Naive thymus-derived CD8-positive, alpha-beta T cell (primary cell): ENCODE data around the gene LYRM9. TPM values are rescaled to one million over a fixed set of nuclear protein-coding genes. Genes with fewer than 3 reads are reported as not detected.

ENCODE experiments used
- ATAC-seq, 2 donors: fragments of 150-1000 bp; cut with Tn5 transposase in 1 of 2; sonication (Bioruptor Pico), chemical (Tn5 transposase) in 1 of 2; 1 replicate in 1 of 2; 2 replicates in 1 of 2; pipeline ENCODE4 v1.10.0; 2021; ENCODE audit warnings: mild to moderate bottlenecking in 2 of 2, moderate library complexity in 2 of 2
- POLR2A ChIA-PET: fragments of 350-600 bp; sonication (Branson Sonifier 250); formaldehyde crosslinking; loops from one replicate; lab custom pipeline; 2021; ENCODE audit warnings: antibody characterized with exemption; lab: Charles Lee
- DNase-seq, 10 donors: peaks; one replicate each; pipeline versions ENCODE4 v3.0.0 to v3.0.0-alpha.2; 2020 to 2022
- H3K27ac Mint-ChIP-seq, 10 donors: one replicate each; pipeline ENCODE4 v1.8.0; 2020 to 2022; ENCODE audit warnings: mild to moderate bottlenecking in 10 of 10, mixed read lengths in 10 of 10, moderate library complexity in 4 of 10, inconsistent platforms in 1 of 10
- H3K27me3 Mint-ChIP-seq, 5 donors: one replicate each; pipeline ENCODE4 v1.8.0; 2021 to 2022; ENCODE audit warnings: mixed read lengths in 5 of 5
- H3K36me3 Mint-ChIP-seq, 3 donors: one replicate each; pipeline ENCODE4 v1.8.0; 2020 to 2022; ENCODE audit warnings: mixed read lengths in 3 of 3, mild to moderate bottlenecking in 2 of 3, inconsistent platforms in 1 of 3
- H3K4me1 Mint-ChIP-seq, 4 donors: one replicate each; pipeline ENCODE4 v1.8.0; 2021 to 2022; ENCODE audit warnings: mixed read lengths in 4 of 4
- H3K4me3 Mint-ChIP-seq, 10 donors: one replicate each; pipeline ENCODE4 v1.8.0; 2020 to 2022; ENCODE audit warnings: mild to moderate bottlenecking in 10 of 10, mixed read lengths in 10 of 10, moderate library complexity in 6 of 10, inconsistent platforms in 1 of 10
- H3K9me3 Mint-ChIP-seq, 9 donors: one replicate each; pipeline ENCODE4 v1.8.0; 2020 to 2022; ENCODE audit warnings: mixed read lengths in 9 of 9, mild to moderate bottlenecking in 3 of 9, inconsistent platforms in 1 of 9, moderate library complexity in 1 of 9
- polyA plus RNA-seq, 3 donors: library from polyadenylated mRNA; unstranded; fragments of 300-500 nt; fragmentation: Illumina TruSeq; gene quantifications; one replicate each; pipeline ENCODE4 v1.2.3, GENCODE V29; 2021
- total RNA-seq, 8 experiments: library from RNA in 2 of 8; stranded (reverse) in 2 of 8; gene quantifications; one replicate each; pipeline ENCODE4 v1.2.3 and lab custom pipeline; 2021 to 2026

LYRM9 gene
- total RNA-seq = 10 to 100 TPM; 21.3 to 22.9 TPM
- 10 to 100 TPM; 20.8 to 30.9 (median 22.6) TPM for polyA plus RNA-seq
- 2.0 to 18.7 (median 10.8) reads per million in 6 experiments for total RNA-seq (lab: John Stamatoyannopoulos, UW)

GRCh38 chr17:27892866-27893769 is at the start of gene LYRM9:
Gene LYRM9 (minus strand): TSS chr17:27893365. CDS start chr17:27882694, 10,671 bp downstream.
- peak within 1 kb of the TSS; percentile 73 to 90 (median 88) for H3K4me3 Mint-ChIP-seq
- H3K4me1 Mint-ChIP-seq = peaks cover 17 to 36% (median 24%) of the 10 kb centered on the region in 4 donors

GRCh38 chr17:27940503-27941428 is 47.6 kb upstream of the LYRM9 start:
- no peak for ATAC-seq
- peaks cover 0 to 2% (median 0%) of the 10 kb centered on the region in 9 donors for H3K9me3 Mint-ChIP-seq
- no peak overlapping the region for H3K27ac Mint-ChIP-seq
- peaks cover 6 to 19% (median 8%) of the 10 kb centered on the region in 5 donors for H3K27me3 Mint-ChIP-seq
- no peaks in the 10 kb centered on the region for H3K36me3 Mint-ChIP-seq
- peaks cover 0 to 7% (median 1%) of the 10 kb centered on the region in 4 donors for H3K4me1 Mint-ChIP-seq
- no peak for DNase-seq
- POLR2A ChIA-PET = no interaction called here
- no peak overlapping the region for H3K4me3 Mint-ChIP-seq

More at GRCh38 chr17:27892866-27893769, at the start of gene LYRM9:
- peaks cover 0 to 4% (median 0%) of the 10 kb centered on the region in 3 donors for H3K36me3 Mint-ChIP-seq
- no peaks in the 10 kb centered on the region for H3K9me3 Mint-ChIP-seq
- ATAC-seq = peak; percentile 96 to 97
- H3K27ac Mint-ChIP-seq = peak within 1 kb of the TSS; percentile 68 to 93 (median 82)
- peak; percentile 84 to 100 (median 95) for DNase-seq
- POLR2A ChIA-PET = interaction anchor here (0.6 to 5.7 kb wide), 14 partner anchors 9 to 442 kb away, joined by 3 to 89 read pairs (median 4); partner anchors contain the start of genes IFT20, NLK and TNFAIP1
- peaks cover 6 to 36% (median 21%) of the 10 kb centered on the region in 5 donors for H3K27me3 Mint-ChIP-seq

- DNase-seq = no peak
- Mint-ChIP-seq H3K4me3 (peak overlapping the region in 1 of 10 donors; percentile 11), H3K27me3 (peaks cover 9 to 29% (median 16%) of the 10 kb centered on the region in 5 donors), H3K27ac (peak overlapping the region in 1 of 10 donors; percentile 62), H3K4me1 (peaks cover 0 to 7% (median 1%) of the 10 kb centered on the region in 4 donors), H3K36me3 (no peaks in the 10 kb centered on the region), H3K9me3 (peaks cover 0 to 2% (median 0%) of the 10 kb centered on the region in 9 donors)
- ATAC-seq = no peak
- POLR2A ChIA-PET = no interaction called here
These were observed 46.6 kb upstream of the LYRM9 start for GRCh38 chr17:27939474-27940465.

- Mint-ChIP-seq H3K27me3 (peaks cover 13 to 36% (median 21%) of the 10 kb centered on the region in 5 donors), H3K4me1 (peaks cover 0 to 7% (median 2%) of the 10 kb centered on the region in 4 donors), H3K9me3 (peaks cover 0 to 3% (median 0%) of the 10 kb centered on the region in 9 donors), H3K4me3 (no peak overlapping the region), H3K36me3 (no peaks in the 10 kb centered on the region), H3K27ac (peak overlapping the region in 1 of 10 donors; percentile 9)
- ATAC-seq (no peak), DNase-seq (no peak)
- POLR2A ChIA-PET = no interaction called here
These were observed 45.7 kb upstream of the LYRM9 start for GRCh38 chr17:27938864-27939263.

GRCh38 chr17:27938241-27938640 is 45.1 kb upstream of the LYRM9 start:
- POLR2A ChIA-PET = no interaction called here
- DNase-seq (no peak), ATAC-seq (no peak)
- no peaks in the 10 kb centered on the region for H3K36me3 Mint-ChIP-seq
- H3K27ac Mint-ChIP-seq = no peak overlapping the region
- H3K4me3 Mint-ChIP-seq = no peak overlapping the region
- peaks cover 0 to 7% (median 2%) of the 10 kb centered on the region in 4 donors for H3K4me1 Mint-ChIP-seq
- H3K27me3 Mint-ChIP-seq = peaks cover 13 to 36% (median 21%) of the 10 kb centered on the region in 5 donors
- H3K9me3 Mint-ChIP-seq = peaks cover 0 to 9% (median 0%) of the 10 kb centered on the region in 9 donors

- Mint-ChIP-seq H3K27ac (no peak overlapping the region), H3K4me3 (no peak overlapping the region), H3K4me1 (peaks cover 0 to 7% (median 2%) of the 10 kb centered on the region in 4 donors), H3K27me3 (peaks cover 13 to 36% (median 21%) of the 10 kb centered on the region in 5 donors), H3K9me3 (peaks cover 0 to 10% (median 0%) of the 10 kb centered on the region in 9 donors), H3K36me3 (no peaks in the 10 kb centered on the region)
- ATAC-seq = no peak
- no peak for DNase-seq
- POLR2A ChIA-PET = no interaction called here
These were observed 43.9 kb upstream of the LYRM9 start for GRCh38 chr17:27937025-27937546.

GRCh38 chr17:27930000-27930399 is 36.8 kb upstream of the LYRM9 start:
- Mint-ChIP-seq H3K27ac (no peak overlapping the region), H3K27me3 (peaks cover 4 to 19% (median 10%) of the 10 kb centered on the region in 5 donors), H3K36me3 (no peaks in the 10 kb centered on the region), H3K4me1 (peaks cover 0 to 1% (median 0%) of the 10 kb centered on the region in 4 donors), H3K4me3 (no peak overlapping the region), H3K9me3 (peaks cover 0 to 10% (median 0%) of the 10 kb centered on the region in 9 donors)
- DNase-seq (no peak), ATAC-seq (no peak)
- POLR2A ChIA-PET = no interaction called here

GRCh38 chr17:27928587-27928986 is 35.4 kb upstream of the LYRM9 start:
- no peak overlapping the region for H3K27ac Mint-ChIP-seq
- ATAC-seq (no peak), DNase-seq (no peak)
- H3K4me3 Mint-ChIP-seq = no peak overlapping the region
- POLR2A ChIA-PET = interaction anchor here (0.6 kb wide), 1 partner anchor 187 kb away, joined by 4 read pairs; no protein-coding TSS in a partner anchor
- no peaks in the 10 kb centered on the region for H3K4me1 Mint-ChIP-seq
- peaks cover 0 to 11% (median 0%) of the 10 kb centered on the region in 5 donors for H3K27me3 Mint-ChIP-seq
- H3K36me3 Mint-ChIP-seq = no peaks in the 10 kb centered on the region
- peaks cover 0 to 5% (median 0%) of the 10 kb centered on the region in 9 donors for H3K9me3 Mint-ChIP-seq

- DNase-seq = no peak
- Mint-ChIP-seq H3K27me3 (peaks cover 0 to 11% (median 0%) of the 10 kb centered on the region in 5 donors), H3K27ac (no peak overlapping the region), H3K36me3 (no peaks in the 10 kb centered on the region), H3K4me3 (no peak overlapping the region), H3K9me3 (no peaks in the 10 kb centered on the region), H3K4me1 (no peaks in the 10 kb centered on the region)
- ATAC-seq = no peak
- POLR2A ChIA-PET = interaction anchor here (0.6 to 0.7 kb wide), 2 partner anchors 186 to 1595 kb away, joined by 3 to 4 read pairs; no protein-coding TSS in a partner anchor
These were observed 34.6 kb upstream of the LYRM9 start for GRCh38 chr17:27927781-27928180.

- no peaks in the 10 kb centered on the region for H3K9me3 Mint-ChIP-seq
- H3K27me3 Mint-ChIP-seq = peaks cover 0 to 13% (median 4%) of the 10 kb centered on the region in 5 donors
- H3K4me3 Mint-ChIP-seq = no peak overlapping the region
- DNase-seq = no peak
- no peaks in the 10 kb centered on the region for H3K4me1 Mint-ChIP-seq
- POLR2A ChIA-PET = no interaction called here
- no peaks in the 10 kb centered on the region for H3K36me3 Mint-ChIP-seq
- no peak overlapping the region for H3K27ac Mint-ChIP-seq
- ATAC-seq = no peak
These were observed 28.4 kb upstream of the LYRM9 start for GRCh38 chr17:27921599-27921998.

- DNase-seq (no peak), ATAC-seq (no peak)
- H3K36me3 Mint-ChIP-seq = no peaks in the 10 kb centered on the region
- H3K4me1 Mint-ChIP-seq = no peaks in the 10 kb centered on the region
- POLR2A ChIA-PET = no interaction called here
- H3K9me3 Mint-ChIP-seq = no peaks in the 10 kb centered on the region
- no peak overlapping the region for H3K27ac Mint-ChIP-seq
- peaks cover 0 to 13% (median 4%) of the 10 kb centered on the region in 5 donors for H3K27me3 Mint-ChIP-seq
- H3K4me3 Mint-ChIP-seq = no peak overlapping the region
These were observed 27.9 kb upstream of the LYRM9 start for GRCh38 chr17:27921077-27921476.
